Astrocyte (in vitro differentiated cells and primary cell): Measurements from ENCODE around the gene GPR137. TPM values are rescaled to one million over a fixed set of nuclear protein-coding genes. Genes with fewer than 3 reads are reported as not detected.
A peak's percentile ranks its signal among the peaks of the same experiment; 100 is the strongest.
"Not testable (repeated sequence)": the region's sequence is repeated elsewhere in the genome, so short reads cannot be mapped to it uniquely, and the experiment has no call there.

ENCODE experiments used
- DNase-seq: peaks from one replicate; pipeline ENCODE4 v3.0.0-alpha.2; 2010; ENCODE audit warnings: low read depth
- FAIRE-seq: peaks from 2 replicates; lab custom pipeline; 2011; peaks lifted over from hg19 to GRCh38; lab: Jason Lieb, UNC
- H2AFZ ChIP-seq: 2 replicates; pipeline ENCODE4 v1.6.0; 2012; ENCODE audit warnings: low read depth, low read length, inconsistent platforms
- H3K27ac ChIP-seq: 2 replicates; pipeline ENCODE4 v1.5.1; 2011; ENCODE audit warnings: low read depth, low read length, inconsistent platforms
- H3K27me3 ChIP-seq: 2 replicates; pipeline ENCODE4 v1.6.0; 2011; ENCODE audit warnings: low read length, inconsistent platforms; ENCODE audit not compliant: insufficient read depth
- H3K36me3 ChIP-seq: 2 replicates; pipeline ENCODE4 v1.5.1; 2011; ENCODE audit warnings: low read length, inconsistent platforms; ENCODE audit not compliant: insufficient read depth
- H3K4me1 ChIP-seq: 2 replicates; pipeline ENCODE4 v1.5.1; 2011; ENCODE audit warnings: low read length, inconsistent platforms; ENCODE audit not compliant: insufficient read depth
- H3K4me2 ChIP-seq: 2 replicates; pipeline ENCODE4 v1.6.0; 2012; ENCODE audit warnings: low read length, inconsistent platforms
- H3K4me3 ChIP-seq: 2 replicates; pipeline ENCODE4 v1.5.1; 2011; ENCODE audit warnings: low read depth, mild to moderate bottlenecking, low read length, inconsistent platforms; ENCODE audit not compliant: insufficient read depth
- H3K79me2 ChIP-seq: 2 replicates; pipeline ENCODE4 v1.6.0; 2012; ENCODE audit warnings: mild to moderate bottlenecking, low read length, inconsistent platforms; ENCODE audit not compliant: insufficient read depth
- H3K9ac ChIP-seq: 2 replicates; pipeline ENCODE4 v1.6.0; 2012; ENCODE audit warnings: mild to moderate bottlenecking, low read length, inconsistent platforms
- H3K9me3 ChIP-seq: 2 replicates; pipeline ENCODE4 v1.5.1; 2012; ENCODE audit warnings: low read depth, mild to moderate bottlenecking, low read length, inconsistent platforms; ENCODE audit not compliant: insufficient read depth
- H4K20me1 ChIP-seq: 2 replicates; pipeline ENCODE4 v1.6.0; 2012; ENCODE audit warnings: low read length, inconsistent platforms; ENCODE audit not compliant: insufficient read depth
- H3K27ac Mint-ChIP-seq: one replicate; pipeline ENCODE4 v1.8.0; 2021; ENCODE audit warnings: mild to moderate bottlenecking, mixed read lengths; ENCODE audit not compliant: unreplicated experiment
- H3K27me3 Mint-ChIP-seq: one replicate; pipeline ENCODE4 v1.8.0; 2021; ENCODE audit warnings: low read depth, mixed read lengths; ENCODE audit not compliant: unreplicated experiment
- H3K36me3 Mint-ChIP-seq: one replicate; pipeline ENCODE4 v1.8.0; 2021; ENCODE audit warnings: low read depth, mixed read lengths; ENCODE audit not compliant: unreplicated experiment
- H3K4me1 Mint-ChIP-seq: one replicate; pipeline ENCODE4 v1.8.0; 2021; ENCODE audit warnings: low read depth, mixed read lengths; ENCODE audit not compliant: unreplicated experiment
- H3K4me3 Mint-ChIP-seq: one replicate; pipeline ENCODE4 v1.8.0; 2021; ENCODE audit warnings: mild to moderate bottlenecking, moderate library complexity, mixed read lengths; ENCODE audit not compliant: unreplicated experiment
- H3K9me3 Mint-ChIP-seq: one replicate; pipeline ENCODE4 v1.8.0; 2021; ENCODE audit warnings: mild to moderate bottlenecking, mixed read lengths; ENCODE audit not compliant: unreplicated experiment
- EZH2 ChIP-seq: IDR thresholded peaks from 2 replicates; pipeline ENCODE4 v1.6.1; 2012; ENCODE audit warnings: mild to moderate bottlenecking, low read length, inconsistent platforms; ENCODE audit not compliant: insufficient read depth
- total RNA-seq: library from RNA; stranded (reverse); gene quantifications from 2 replicates; pipeline ENCODE4 v1.2.1, GENCODE V29; 2021
- TF ChIP-seq, protein P1 (sequence below): IDR thresholded peaks from 2 replicates; pipeline ENCODE4 v1.5.1; 2011; ENCODE audit warnings: low read depth, mild to moderate bottlenecking, inconsistent platforms, low read length, moderate library complexity; ENCODE audit not compliant: insufficient read depth

The GPR137 gene
- total RNA-seq, 1 donor from 2014 or later = 46.8 TPM

DNA sequence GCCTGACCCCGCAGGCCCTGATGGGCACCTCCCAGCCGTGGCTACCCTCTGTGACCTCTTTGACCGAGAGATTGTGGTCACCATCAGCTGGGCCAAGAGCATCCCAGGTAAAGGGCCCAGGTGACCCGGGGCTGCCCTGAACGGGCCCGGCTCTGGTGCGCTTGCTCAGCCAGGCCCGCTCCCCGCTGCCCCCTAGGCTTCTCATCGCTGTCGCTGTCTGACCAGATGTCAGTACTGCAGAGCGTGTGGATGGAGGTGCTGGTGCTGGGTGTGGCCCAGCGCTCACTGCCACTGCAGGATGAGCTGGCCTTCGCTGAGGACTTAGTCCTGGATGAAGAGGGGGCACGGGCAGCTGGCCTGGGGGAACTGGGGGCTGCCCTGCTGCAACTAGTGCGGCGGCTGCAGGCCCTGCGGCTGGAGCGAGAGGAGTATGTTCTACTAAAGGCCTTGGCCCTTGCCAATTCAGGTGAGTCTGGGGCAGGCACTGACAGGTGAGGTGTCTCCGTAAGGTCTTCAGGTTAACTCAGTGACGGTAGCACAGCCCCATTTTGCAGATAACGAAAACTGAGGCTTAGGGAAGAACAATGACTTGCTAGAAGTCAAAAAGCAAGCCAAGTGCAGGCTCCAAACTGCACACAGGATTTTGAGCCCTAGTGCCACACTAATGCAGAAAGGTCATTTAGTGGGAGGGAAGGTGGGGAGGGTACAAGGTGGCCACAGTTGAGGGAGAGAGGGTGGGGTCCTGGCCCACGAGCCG is 29.3 kb downstream of the GPR137 start:
- H3K27me3 Mint-ChIP-seq = no peaks in the 10 kb centered on the region
- H3K27ac Mint-ChIP-seq = no peak overlapping the region
- no peak for FAIRE-seq
- no peaks in the 10 kb centered on the region for H3K9me3 ChIP-seq
- H3K36me3 Mint-ChIP-seq = peaks cover 12% of the 10 kb centered on the region
- no peak for DNase-seq
- no peaks in the 10 kb centered on the region for H3K27me3 ChIP-seq
- no peak overlapping the region for H3K4me2 ChIP-seq
- no peak overlapping the region for H2AFZ ChIP-seq
- no peak overlapping the region for H3K4me3 Mint-ChIP-seq
- H4K20me1 ChIP-seq = no peaks in the 10 kb centered on the region
- H3K9ac ChIP-seq = no peak overlapping the region
- TF ChIP-seq EZH2 = no peak
- TF ChIP-seq, protein P1, sequence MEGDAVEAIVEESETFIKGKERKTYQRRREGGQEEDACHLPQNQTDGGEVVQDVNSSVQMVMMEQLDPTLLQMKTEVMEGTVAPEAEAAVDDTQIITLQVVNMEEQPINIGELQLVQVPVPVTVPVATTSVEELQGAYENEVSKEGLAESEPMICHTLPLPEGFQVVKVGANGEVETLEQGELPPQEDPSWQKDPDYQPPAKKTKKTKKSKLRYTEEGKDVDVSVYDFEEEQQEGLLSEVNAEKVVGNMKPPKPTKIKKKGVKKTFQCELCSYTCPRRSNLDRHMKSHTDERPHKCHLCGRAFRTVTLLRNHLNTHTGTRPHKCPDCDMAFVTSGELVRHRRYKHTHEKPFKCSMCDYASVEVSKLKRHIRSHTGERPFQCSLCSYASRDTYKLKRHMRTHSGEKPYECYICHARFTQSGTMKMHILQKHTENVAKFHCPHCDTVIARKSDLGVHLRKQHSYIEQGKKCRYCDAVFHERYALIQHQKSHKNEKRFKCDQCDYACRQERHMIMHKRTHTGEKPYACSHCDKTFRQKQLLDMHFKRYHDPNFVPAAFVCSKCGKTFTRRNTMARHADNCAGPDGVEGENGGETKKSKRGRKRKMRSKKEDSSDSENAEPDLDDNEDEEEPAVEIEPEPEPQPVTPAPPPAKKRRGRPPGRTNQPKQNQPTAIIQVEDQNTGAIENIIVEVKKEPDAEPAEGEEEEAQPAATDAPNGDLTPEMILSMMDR = no peak
- H3K79me2 ChIP-seq = peaks cover 33% of the 10 kb centered on the region
- H3K27ac ChIP-seq = no peak overlapping the region
- no peak overlapping the region for H3K4me3 ChIP-seq
- H3K36me3 ChIP-seq = no peaks in the 10 kb centered on the region
- H3K4me1 Mint-ChIP-seq = peaks cover 12% of the 10 kb centered on the region
- no peaks in the 10 kb centered on the region for H3K9me3 Mint-ChIP-seq
- peaks cover 4% of the 10 kb centered on the region for H3K4me1 ChIP-seq

DNA sequence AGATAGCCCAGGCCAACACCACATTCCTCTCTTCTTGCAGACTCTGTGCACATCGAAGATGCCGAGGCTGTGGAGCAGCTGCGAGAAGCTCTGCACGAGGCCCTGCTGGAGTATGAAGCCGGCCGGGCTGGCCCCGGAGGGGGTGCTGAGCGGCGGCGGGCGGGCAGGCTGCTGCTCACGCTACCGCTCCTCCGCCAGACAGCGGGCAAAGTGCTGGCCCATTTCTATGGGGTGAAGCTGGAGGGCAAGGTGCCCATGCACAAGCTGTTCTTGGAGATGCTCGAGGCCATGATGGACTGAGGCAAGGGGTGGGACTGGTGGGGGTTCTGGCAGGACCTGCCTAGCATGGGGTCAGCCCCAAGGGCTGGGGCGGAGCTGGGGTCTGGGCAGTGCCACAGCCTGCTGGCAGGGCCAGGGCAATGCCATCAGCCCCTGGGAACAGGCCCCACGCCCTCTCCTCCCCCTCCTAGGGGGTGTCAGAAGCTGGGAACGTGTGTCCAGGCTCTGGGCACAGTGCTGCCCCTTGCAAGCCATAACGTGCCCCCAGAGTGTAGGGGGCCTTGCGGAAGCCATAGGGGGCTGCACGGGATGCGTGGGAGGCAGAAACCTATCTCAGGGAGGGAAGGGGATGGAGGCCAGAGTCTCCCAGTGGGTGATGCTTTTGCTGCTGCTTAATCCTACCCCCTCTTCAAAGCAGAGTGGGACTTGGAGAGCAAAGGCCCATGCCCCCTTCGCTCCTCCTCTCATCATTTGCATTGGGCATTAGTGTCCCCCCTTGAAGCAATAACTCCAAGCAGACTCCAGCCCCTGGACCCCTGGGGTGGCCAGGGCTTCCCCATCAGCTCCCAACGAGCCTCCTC is 30.2 kb downstream of the GPR137 start:
- not testable (repeated sequence) for H4K20me1 ChIP-seq, H3K9ac ChIP-seq, H3K9me3 Mint-ChIP-seq, H3K27me3 Mint-ChIP-seq, H3K27ac ChIP-seq, H3K4me3 ChIP-seq, FAIRE-seq, H3K4me1 ChIP-seq, H3K27me3 ChIP-seq, DNase-seq, H3K36me3 ChIP-seq, H3K9me3 ChIP-seq, H2AFZ ChIP-seq
- H3K4me2 ChIP-seq = peak overlapping the region; percentile 99
- Mint-ChIP-seq H3K4me1 (peaks cover 15% of the 10 kb centered on the region), H3K27ac (peak overlapping the region; percentile 95), H3K4me3 (peak overlapping the region; percentile 96), H3K36me3 (peaks cover 19% of the 10 kb centered on the region)
- peaks cover 31% of the 10 kb centered on the region for H3K79me2 ChIP-seq

DNA sequence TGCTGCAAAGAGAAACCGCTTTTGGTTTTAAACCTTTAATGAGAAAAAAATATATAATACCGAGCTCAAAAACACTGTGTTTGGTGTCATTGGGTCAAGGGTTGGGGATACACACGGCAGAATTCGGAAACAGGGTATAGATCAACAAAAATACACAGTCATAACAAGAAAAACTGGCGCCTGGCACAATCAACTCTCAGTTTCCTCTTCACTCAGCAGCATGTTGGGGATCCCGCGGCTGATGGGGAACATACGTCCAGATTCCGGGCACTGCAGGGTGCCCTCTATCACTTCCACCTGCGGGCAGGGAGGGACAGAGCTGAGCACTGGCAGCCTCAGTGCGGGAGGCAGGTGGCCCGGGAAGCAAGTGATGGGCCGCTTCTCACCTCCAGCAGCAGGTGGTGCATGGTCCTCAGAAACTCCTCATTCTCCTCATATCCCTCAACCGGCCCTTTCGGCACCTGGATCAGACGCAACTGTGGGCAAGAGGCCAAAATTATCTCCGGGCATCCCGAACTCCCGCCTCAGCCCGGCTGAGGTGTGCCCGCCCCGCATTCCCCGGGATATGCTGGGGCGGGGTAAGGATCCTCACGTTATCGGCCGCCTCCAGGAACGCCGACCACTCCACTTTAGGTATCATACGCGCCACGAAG is 31.1 kb downstream of the GPR137 start:
- no peak for DNase-seq
- H3K4me1 ChIP-seq = peaks cover 7% of the 10 kb centered on the region
- no peak for FAIRE-seq
- peaks cover 16% of the 10 kb centered on the region for H4K20me1 ChIP-seq
- H3K4me2 ChIP-seq = peak overlapping the region; percentile 99
- Mint-ChIP-seq H3K4me1 (peaks cover 17% of the 10 kb centered on the region), H3K9me3 (no peaks in the 10 kb centered on the region), H3K27me3 (no peaks in the 10 kb centered on the region), H3K27ac (peak overlapping the region; percentile 95), H3K36me3 (peaks cover 24% of the 10 kb centered on the region), H3K4me3 (peak overlapping the region; percentile 96)
- peaks cover 28% of the 10 kb centered on the region for H3K79me2 ChIP-seq
- H3K9me3 ChIP-seq = no peaks in the 10 kb centered on the region
- peak overlapping the region; percentile 94 for H3K27ac ChIP-seq
- H3K36me3 ChIP-seq = peaks cover 3% of the 10 kb centered on the region
- H2AFZ ChIP-seq = peak overlapping the region; percentile 82
- H3K27me3 ChIP-seq = no peaks in the 10 kb centered on the region
- H3K9ac ChIP-seq = peak overlapping the region; percentile 91
- TF ChIP-seq EZH2 = no peak
- TF ChIP-seq, protein P1 = no peak
- peak overlapping the region; percentile 84 for H3K4me3 ChIP-seq
